Keratinocyte (primary cell): ENCODE data around the gene TTC23L. TPM values are rescaled to one million over a fixed set of nuclear protein-coding genes. Genes with fewer than 3 reads are reported as not detected.
A peak's percentile ranks its signal among the peaks of the same experiment; 100 is the strongest.

Source experiments
- DNase-seq: peaks from one replicate; pipeline ENCODE4 v3.0.0-alpha.2; 2011; ENCODE audit warnings: low read depth, missing footprints, low spot score
- FAIRE-seq: peaks from 2 replicates; lab custom pipeline; 2011; peaks lifted over from hg19 to GRCh38; lab: Jason Lieb, UNC
- H2AFZ ChIP-seq: 2 replicates; pipeline ENCODE4 v1.6.0; 2012; ENCODE audit warnings: low read length, control low read depth, inconsistent platforms; ENCODE audit not compliant: control insufficient read depth
- H3K27ac ChIP-seq: 2 replicates; pipeline ENCODE4 v1.5.1; 2011; ENCODE audit warnings: low read length; ENCODE audit not compliant: control insufficient read depth, insufficient read depth
- H3K27me3 ChIP-seq: 3 replicates; pipeline ENCODE4 v1.6.0; 2011; ENCODE audit warnings: low read length; ENCODE audit not compliant: control insufficient read depth, insufficient read depth; ENCODE audit errors: extremely low read depth
- H3K36me3 ChIP-seq, 2 experiments: 2 replicates in 1 of 2; 3 replicates in 1 of 2; pipeline ENCODE4 v1.5.1; 2011; ENCODE audit warnings: low read length in 2 of 2, mild to moderate bottlenecking in 1 of 2; ENCODE audit not compliant: control insufficient read depth in 2 of 2, insufficient read depth in 2 of 2; ENCODE audit errors: extremely low read depth in 1 of 2
- H3K4me1 ChIP-seq: 3 replicates; pipeline ENCODE4 v1.5.1; 2011; ENCODE audit warnings: low read length; ENCODE audit not compliant: control insufficient read depth, insufficient read depth; ENCODE audit errors: extremely low read depth
- H3K4me2 ChIP-seq: 3 replicates; pipeline ENCODE4 v1.6.0; 2011; ENCODE audit warnings: low read depth, low read length; ENCODE audit not compliant: control insufficient read depth, insufficient read depth; ENCODE audit errors: extremely low read depth
- H3K4me3 ChIP-seq, 3 experiments: fragments of 200-600 bp in 1 of 3; sonication (generic) in 1 of 3; 2 replicates in 2 of 3; 3 replicates in 1 of 3; pipeline ENCODE4 v1.5.1; 2011 to 2016; ENCODE audit warnings: low read length in 3 of 3, mild to moderate bottlenecking in 3 of 3, control low read depth in 2 of 3, inconsistent platforms in 1 of 3, low read depth in 1 of 3, mixed read lengths in 1 of 3, mixed run types in 1 of 3, moderate library complexity in 1 of 3; ENCODE audit not compliant: control insufficient read depth in 2 of 3, insufficient read depth in 2 of 3; ENCODE audit errors: extremely low read depth in 1 of 3
- H3K79me2 ChIP-seq: 2 replicates; pipeline ENCODE4 v1.6.0; 2012; ENCODE audit warnings: low read length; ENCODE audit not compliant: control insufficient read depth, insufficient read depth
- H3K9ac ChIP-seq: 3 replicates; pipeline ENCODE4 v1.6.0; 2011; ENCODE audit warnings: low read length; ENCODE audit not compliant: control insufficient read depth, insufficient read depth; ENCODE audit errors: extremely low read depth
- H3K9me1 ChIP-seq: 3 replicates; pipeline ENCODE4 v1.6.0; 2011; ENCODE audit warnings: low read length; ENCODE audit not compliant: control insufficient read depth, insufficient read depth; ENCODE audit errors: extremely low read depth
- H3K9me3 ChIP-seq: 2 replicates; pipeline ENCODE4 v1.5.1; 2012; ENCODE audit warnings: low read depth, low read length; ENCODE audit not compliant: control insufficient read depth
- H4K20me1 ChIP-seq: 3 replicates; pipeline ENCODE4 v1.6.0; 2011; ENCODE audit warnings: low read length; ENCODE audit not compliant: control insufficient read depth, insufficient read depth; ENCODE audit errors: extremely low read depth
- CTCF ChIP-seq, 3 experiments: IDR thresholded peaks in 1 of 3; conservative IDR thresholded peaks in 1 of 3; optimal IDR thresholded peaks in 1 of 3; 2 replicates in 2 of 3; 3 replicates in 1 of 3; pipeline versions ENCODE3 to v1.5.1; 2011; ENCODE audit warnings: low read length in 3 of 3, mild to moderate bottlenecking in 3 of 3, moderate library complexity in 2 of 3, control low read depth in 1 of 3, inconsistent platforms in 1 of 3; ENCODE audit not compliant: insufficient read depth in 2 of 3; ENCODE audit errors: extremely low read depth in 1 of 3
- EZH2 ChIP-seq: IDR thresholded peaks from one replicate; pipeline ENCODE4 v1.6.1; 2012; ENCODE audit warnings: inconsistent platforms, mild to moderate bottlenecking, low read length, moderate library complexity
- dilution Hi-C: fragments of 300-500 bp; cut with MboI; formaldehyde crosslinking; loops from one replicate; pipeline ENCODE4 v1.7.0; 2020; ENCODE audit warnings: low sequenced_read_pairs; ENCODE audit not compliant: extremely low pct_ligation_motif_present
- polyA plus RNA-seq, 5 experiments: library from polyadenylated mRNA; depleted of rRNA in 3 of 5; stranded (reverse) in 3 of 5; stranded (forward) in 1 of 5; unstranded in 1 of 5; fragments of >200 nt; gene quantifications; 1 replicate in 1 of 5; 2 replicates in 3 of 5; 3 replicates in 1 of 5; pipeline versions ENCODE4 v1.2.1 to v1.2.3, GENCODE V29; 2011 to 2012; ENCODE audit warnings: missing spikeins in 2 of 5, low read depth in 1 of 5, low replicate concordance in 1 of 5

TTC23L gene
- polyA plus RNA-seq, 1 donor (not counting 4 experiments of a cell fraction or from before 2014, with no cell fraction given) = 0.12 TPM

- peak overlapping the region; percentile 85 to 99 (median 86) for H3K4me3 ChIP-seq
- H3K9ac ChIP-seq = peak overlapping the region; percentile 91
- TF ChIP-seq CTCF (optimal IDR thresholded peaks at IDR 0.05 in 1 of 3, IDR thresholded peaks at IDR 0.05 in 1 of 3, conservative IDR thresholded peaks at IDR 0.05 in 1 of 3; ENCODE audit: extremely low read depth in 1 of 3, insufficient read depth in 2 of 3, low read length in 3 of 3) (no peak), EZH2 (no peak)
- peak overlapping the region; percentile 82 for H3K27ac ChIP-seq
- peaks cover 62% of the 10 kb centered on the region for H3K79me2 ChIP-seq
- H3K36me3 ChIP-seq = peaks cover 4 to 6% of the 10 kb centered on the region in 2 experiments
- H3K4me1 ChIP-seq = peaks cover 11% of the 10 kb centered on the region
- H3K27me3 ChIP-seq = no peaks in the 10 kb centered on the region
- no peaks in the 10 kb centered on the region for H4K20me1 ChIP-seq
- peak overlapping the region; percentile 97 for H2AFZ ChIP-seq
- H3K4me2 ChIP-seq = peak overlapping the region; percentile 67
- no peaks in the 10 kb centered on the region for H3K9me1 ChIP-seq
- dilution Hi-C loops = no loop called here
- no peaks in the 10 kb centered on the region for H3K9me3 ChIP-seq
- no peak for FAIRE-seq
- no peak for DNase-seq
Observed at GRCh38 chr5:34915856-34916192, 76.9 kb downstream of the TTC23L start.

GRCh38 chr5:34916518-34916917 lies 77.6 kb downstream of the TTC23L start:
- Histone ChIP-seq H3K36me3 (peaks cover 3 to 4% of the 10 kb centered on the region in 2 experiments), H2AFZ (no peak overlapping the region), H3K9me1 (no peaks in the 10 kb centered on the region), H3K4me2 (peak overlapping the region; percentile 67), H4K20me1 (no peaks in the 10 kb centered on the region), H3K27ac (peak overlapping the region; percentile 82), H3K4me3 (peak overlapping the region; percentile 85 to 99 (median 86)), H3K27me3 (no peaks in the 10 kb centered on the region), H3K4me1 (peaks cover 11% of the 10 kb centered on the region), H3K79me2 (peaks cover 62% of the 10 kb centered on the region), H3K9ac (peak overlapping the region; percentile 91), H3K9me3 (no peaks in the 10 kb centered on the region)
- TF ChIP-seq CTCF (optimal IDR thresholded peaks at IDR 0.05 in 1 of 3, IDR thresholded peaks at IDR 0.05 in 1 of 3, conservative IDR thresholded peaks at IDR 0.05 in 1 of 3; ENCODE audit: extremely low read depth in 1 of 3, insufficient read depth in 2 of 3, low read length in 3 of 3) (no peak), EZH2 (no peak)
- dilution Hi-C loops = no loop called here
- FAIRE-seq (no peak), DNase-seq (no peak)
